ENCODE data around the gene KIFC1. TPM values are rescaled to one million over a fixed set of nuclear protein-coding genes. Genes with fewer than 3 reads are reported as not detected.

KIFC1 gene
- total and polyA plus RNA-seq, 2 of the 4 experiments (the other 2 are of a cell fraction) = 33.9 to 40.6 TPM

- no peak overlapping the region for H3K14ac ChIP-seq (replicated peaks; ENCODE audit: low read depth, low read length)
- no peak overlapping the region for H3K9ac ChIP-seq (ENCODE audit: low read depth, low read length)
- H3K27ac ChIP-seq (ENCODE audit: insufficient read depth, low read length) = no peak overlapping the region
- dilution Hi-C loops (cut with HindIII; ENCODE audit: low sequenced_read_pairs, unreplicated experiment) = no loop called here
- no peak overlapping the region for H3K4me3 ChIP-seq (ENCODE audit: insufficient read depth, low read depth, low read length)
- no peaks in the 10 kb centered on the region for H3K27me3 ChIP-seq (ENCODE audit: control insufficient read depth, insufficient read depth, low read length)
- DNase-seq (no peak), ATAC-seq (ENCODE audit: low read depth) (no peak)
- no peak overlapping the region for H4K8ac ChIP-seq (ENCODE audit: low read depth in 2 of 2, low read length in 2 of 2)
- H3K23ac ChIP-seq (ENCODE audit: low read depth, low read length) = no peak overlapping the region
- intact Hi-C loops (cut with micrococcal nuclease) = no loop called here
- H3K9me1 ChIP-seq (ENCODE audit: insufficient read depth, low read length) = peaks cover 26% of the 10 kb centered on the region
- H2AK9ac ChIP-seq (replicated peaks; ENCODE audit: low read depth, low read length, poor library complexity) = no peak overlapping the region
- H2BK20ac ChIP-seq (ENCODE audit: low read depth, low read length) = no peak overlapping the region
- TF ChIP-seq CEBPB (IDR thresholded peaks at IDR 0.05; ENCODE audit: low read depth, low read length) (no peak), FOS (IDR thresholded peaks at IDR 0.05; ENCODE audit: low read depth, low read length) (no peak), MAZ (IDR thresholded peaks at IDR 0.05; ENCODE audit: borderline replicate concordance, low read depth, low read length) (no peak), MAFK (IDR thresholded peaks at IDR 0.05; ENCODE audit: low read depth, low read length) (no peak), NFE2L2 (IDR thresholded peaks at IDR 0.05; ENCODE audit: low read depth, low read length) (no peak), BHLHE40 (IDR thresholded peaks at IDR 0.05; ENCODE audit: low read depth, low read length) (no peak), SMC3 (IDR thresholded peaks at IDR 0.05; ENCODE audit: low read depth, low read length) (no peak), RAD21 (IDR thresholded peaks at IDR 0.05; ENCODE audit: low read length) (no peak), ELK1 (IDR thresholded peaks at IDR 0.05; ENCODE audit: borderline replicate concordance, low read depth, low read length) (no peak)
- TF ChIP-seq, protein P1, sequence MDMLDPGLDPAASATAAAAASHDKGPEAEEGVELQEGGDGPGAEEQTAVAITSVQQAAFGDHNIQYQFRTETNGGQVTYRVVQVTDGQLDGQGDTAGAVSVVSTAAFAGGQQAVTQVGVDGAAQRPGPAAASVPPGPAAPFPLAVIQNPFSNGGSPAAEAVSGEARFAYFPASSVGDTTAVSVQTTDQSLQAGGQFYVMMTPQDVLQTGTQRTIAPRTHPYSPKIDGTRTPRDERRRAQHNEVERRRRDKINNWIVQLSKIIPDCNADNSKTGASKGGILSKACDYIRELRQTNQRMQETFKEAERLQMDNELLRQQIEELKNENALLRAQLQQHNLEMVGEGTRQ (IDR thresholded peaks at IDR 0.05; ENCODE audit: low read depth, low read length) = no peak
- no peak overlapping the region for H4K5ac ChIP-seq (ENCODE audit: low read depth, low read length)
- peaks cover 17% of the 10 kb centered on the region for H3K36me3 ChIP-seq (ENCODE audit: control insufficient read depth, insufficient read depth, low read length)
- H2BK15ac ChIP-seq (ENCODE audit: low read depth, low read length) = no peak overlapping the region
- H3K4me2 ChIP-seq (ENCODE audit: low read depth, low read length) = no peak overlapping the region
- BruUV-seq (replicated peaks) = no TSS peak
- peaks cover 12% of the 10 kb centered on the region for H4K20me1 ChIP-seq (ENCODE audit: insufficient read depth, low read length)
- H2BK5ac ChIP-seq (ENCODE audit: low read depth, low read length, poor library complexity, severe bottlenecking) = no peak overlapping the region
- 93% methylated on average over 2 of the region's 2 CpGs; no CpG with 5 or more reads in 1 of the 2 experiments for WGBS, 2 experiments (ENCODE audit: extremely low coverage in 2 of 2, insufficient read length in 1 of 2)
- ChIA-PET POLR2A (ENCODE audit: unreplicated experiment) (no interaction called here), CTCF (no interaction called here)
- H3K9me3 ChIP-seq (ENCODE audit: control insufficient read depth, insufficient read depth, low read length) = no peaks in the 10 kb centered on the region
- no peak overlapping the region for H2AK5ac ChIP-seq (ENCODE audit: low read depth, low read length)
- H3K79me1 ChIP-seq (ENCODE audit: low read depth in 1 of 2, low read length in 2 of 2) = peaks cover 30 to 91% of the 10 kb centered on the region in 2 experiments
- H3K4ac ChIP-seq (ENCODE audit: low read depth, low read length) = no peak overlapping the region
- H3K56ac ChIP-seq (ENCODE audit: extremely low read depth, insufficient read depth, low read length) = no peak overlapping the region
- peaks cover 32% of the 10 kb centered on the region for H3K4me1 ChIP-seq (ENCODE audit: control insufficient read depth, insufficient read depth, low read length)
- in situ Hi-C loops (cut with MboI; ENCODE audit: low sequenced_read_pairs) = no loop called here
- H4K91ac ChIP-seq (ENCODE audit: insufficient read depth, low read depth, low read length) = no peak overlapping the region
- no peak overlapping the region for H3K18ac ChIP-seq (ENCODE audit: low read depth, low read length)
- H2AFZ ChIP-seq (replicated peaks; ENCODE audit: low read length, poor library complexity) = no peak overlapping the region
- no peak overlapping the region for H2BK120ac ChIP-seq (ENCODE audit: low read depth, low read length)
These were observed 32.2 kb downstream of the KIFC1 start for GRCh38 chr6:33423777-33424176.
